Caki2 (cell line): ENCODE results near the gene TGM1. TPM values are rescaled to one million over a fixed set of nuclear protein-coding genes. Genes with fewer than 3 reads are reported as not detected.
"Not testable (repeated sequence)": the region's sequence is repeated elsewhere in the genome, so short reads cannot be mapped to it uniquely, and the experiment has no call there.

Source experiments
- DNase-seq: peaks from one replicate; pipeline ENCODE4 v3.0.0-alpha.2; 2015; ENCODE audit warnings: low read depth
- in situ Hi-C: cut with HindIII; loops from 2 replicates; pipeline ENCODE4 v1.10.0; 2016; ENCODE audit warnings: low sequenced_read_pairs, low pct_unique_long_range_greater_than_20kb, mixed read lengths
- total RNA-seq: library from RNA; depleted of rRNA; stranded (reverse); fragments of >200 nt; shearing (Covaris generic); gene quantifications from 2 replicates; pipeline ENCODE4 v1.2.3, GENCODE V29; 2014; ENCODE audit warnings: low replicate concordance

Gene TGM1
- total RNA-seq, 1 experiment from 2014 or later: 0.44 TPM

- no peak for DNase-seq
- in situ Hi-C loops: no loop called here
Observed at GRCh38 chr14:24260026-24260779, 2.8 kb downstream of the TGM1 start.

- in situ Hi-C loops: no loop called here
- no peak for DNase-seq
Observed at GRCh38 chr14:24259282-24260025, 3.5 kb downstream of the TGM1 start.

- in situ Hi-C loops: no loop called here
- DNase-seq: no peak
Observed at GRCh38 chr14:24258548-24259265, 4.3 kb downstream of the TGM1 start.

- no peak for DNase-seq
- in situ Hi-C loops: no loop called here
Observed at GRCh38 chr14:24258119-24258518, 4.9 kb downstream of the TGM1 start.

- DNase-seq: no peak
- in situ Hi-C loops: no loop called here
Observed at GRCh38 chr14:24256960-24257359, 6.0 kb downstream of the TGM1 start.

GRCh38 chr14:24255931-24256711 lies 6.9 kb downstream of the TGM1 start:
- in situ Hi-C loops: no loop called here
- DNase-seq: no peak

GRCh38 chr14:24255438-24255837 lies 7.5 kb downstream of the TGM1 start:
- no peak for DNase-seq
- in situ Hi-C loops: no loop called here

GRCh38 chr14:24254630-24255392 lies 8.2 kb downstream of the TGM1 start:
- DNase-seq: no peak
- in situ Hi-C loops: no loop called here

GRCh38 chr14:24253936-24254335 lies 9.0 kb downstream of the TGM1 start:
- in situ Hi-C loops: no loop called here

GRCh38 chr14:24252289-24253124 lies 10.5 kb downstream of the TGM1 start:
- in situ Hi-C loops: no loop called here
- no peak for DNase-seq

More at GRCh38 chr14:24253936-24254335, 9.0 kb downstream of the TGM1 start:
- no peak for DNase-seq

- DNase-seq: no peak
- in situ Hi-C loops: no loop called here
Observed at GRCh38 chr14:24251880-24252288, 11.1 kb downstream of the TGM1 start.

- DNase-seq: no peak
- in situ Hi-C loops: no loop called here
Observed at GRCh38 chr14:24250354-24250753, 12.6 kb downstream of the TGM1 start.

- in situ Hi-C loops: no loop called here
- no peak for DNase-seq
Observed at GRCh38 chr14:24249230-24250021, 13.6 kb downstream of the TGM1 start.

- no peak for DNase-seq
- in situ Hi-C loops: no loop called here
Observed at GRCh38 chr14:24247422-24247821, 15.6 kb downstream of the TGM1 start.

GRCh38 chr14:24246765-24247212 lies 16.2 kb downstream of the TGM1 start:
- in situ Hi-C loops: no loop called here
- no peak for DNase-seq

- DNase-seq, in situ Hi-C loops: not testable (repeated sequence)
Observed at GRCh38 chr14:24245350-24245749, 17.6 kb downstream of the TGM1 start.
